ENCODE measurements around the gene ADGRA3.
"Not testable (repeated sequence)": the region's sequence is repeated elsewhere in the genome, so short reads cannot be mapped to it uniquely, and the experiment has no call there.

Gene ADGRA3

GRCh38 chr4:22476011-22476410, 39.9 kb downstream of the ADGRA3 start:
- H3K4me3 ChIP-seq (ENCODE audit: low read length) = no peak overlapping the region
- DNase-seq (ENCODE audit: low read depth) = no peak
- TF ChIP-seq CTCF (conservative IDR thresholded peaks at IDR 0.05; ENCODE audit: low read depth, low read length) = no peak

DNA sequence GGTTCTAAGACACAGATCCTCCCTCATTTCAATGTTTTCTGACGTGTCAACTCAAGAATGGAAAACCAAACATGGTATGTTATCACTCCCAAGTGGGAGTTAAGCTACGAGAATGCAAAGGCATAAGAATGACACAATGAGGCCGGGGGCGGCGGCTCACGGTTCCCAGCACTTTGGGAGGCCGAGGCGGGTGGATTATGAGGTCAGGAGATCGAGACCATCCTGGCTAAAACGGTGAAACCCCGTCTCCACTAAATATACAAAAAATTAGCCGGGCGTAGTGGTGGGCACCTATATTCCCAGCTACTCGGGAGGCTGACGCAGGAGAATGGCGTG, 40.6 kb downstream of the ADGRA3 start:
- DNase-seq (ENCODE audit: low read depth); H3K4me3 ChIP-seq (ENCODE audit: low read length): not testable (repeated sequence)

DNA sequence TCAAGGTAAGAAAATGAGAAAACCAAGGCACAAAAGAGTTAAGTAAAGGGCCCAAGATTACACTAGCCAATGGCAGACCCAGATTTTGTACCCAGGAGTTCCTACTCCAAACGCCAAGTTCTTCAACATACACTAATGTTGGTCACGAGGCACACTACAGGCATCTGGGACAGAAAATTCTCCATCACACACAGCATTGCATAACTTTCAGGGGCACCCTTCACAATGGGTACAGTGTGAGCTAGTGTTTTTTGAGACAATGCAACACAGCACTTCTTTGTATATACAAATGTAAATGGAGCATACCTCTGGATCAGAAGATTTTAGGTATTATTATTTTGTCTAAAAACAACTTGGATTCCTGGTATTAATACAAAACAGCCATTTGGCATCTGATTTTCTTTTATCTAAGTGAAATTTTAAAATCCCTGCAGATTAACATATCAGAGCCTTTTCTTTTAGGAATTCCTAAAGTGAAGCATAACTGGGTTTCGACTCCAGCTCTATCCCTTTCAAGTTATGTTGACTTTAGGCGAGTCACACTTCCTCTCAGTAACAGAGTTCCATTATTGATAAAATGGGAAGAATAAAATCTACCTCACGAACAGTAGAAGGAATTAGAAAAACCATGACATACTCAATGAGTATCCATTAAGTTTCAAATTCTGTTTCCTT, 41.1 kb downstream of the ADGRA3 start:
- no peak for TF ChIP-seq CTCF (conservative IDR thresholded peaks at IDR 0.05; ENCODE audit: low read depth, low read length)
- no peak for DNase-seq (ENCODE audit: low read depth)
- no peak overlapping the region for H3K4me3 ChIP-seq (ENCODE audit: low read length)

- no peak for TF ChIP-seq CTCF (conservative IDR thresholded peaks at IDR 0.05; ENCODE audit: low read depth, low read length)
- no peak overlapping the region for H3K4me3 ChIP-seq (ENCODE audit: low read length)
- DNase-seq (ENCODE audit: low read depth) = no peak
These were observed 42.6 kb downstream of the ADGRA3 start for GRCh38 chr4:22473268-22473667.

DNA sequence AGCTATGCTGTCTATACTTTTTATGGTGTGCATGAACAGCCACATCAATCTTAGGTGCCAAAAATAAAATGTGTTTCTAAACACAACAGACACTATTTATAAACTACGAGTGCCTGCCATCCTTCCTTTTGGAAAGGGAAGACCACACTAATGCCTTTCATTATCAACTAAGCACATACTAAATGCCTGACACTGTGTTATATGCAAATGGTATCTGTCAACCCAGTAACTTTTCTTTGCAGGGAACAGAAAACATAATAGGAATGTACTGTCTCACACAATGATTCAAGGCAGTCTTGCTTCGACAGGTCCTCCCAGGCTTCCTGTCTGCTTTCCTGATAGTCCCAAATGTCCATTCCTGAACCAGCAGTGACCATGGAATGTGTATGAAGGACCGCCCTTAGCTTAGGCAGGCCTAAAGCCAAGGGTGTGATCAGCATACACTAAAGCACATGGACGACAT, 43.8 kb downstream of the ADGRA3 start:
- H3K4me3 ChIP-seq (ENCODE audit: low read length) = no peak overlapping the region
- DNase-seq (ENCODE audit: low read depth) = no peak
- no peak for TF ChIP-seq CTCF (conservative IDR thresholded peaks at IDR 0.05; ENCODE audit: low read depth, low read length)

DNA sequence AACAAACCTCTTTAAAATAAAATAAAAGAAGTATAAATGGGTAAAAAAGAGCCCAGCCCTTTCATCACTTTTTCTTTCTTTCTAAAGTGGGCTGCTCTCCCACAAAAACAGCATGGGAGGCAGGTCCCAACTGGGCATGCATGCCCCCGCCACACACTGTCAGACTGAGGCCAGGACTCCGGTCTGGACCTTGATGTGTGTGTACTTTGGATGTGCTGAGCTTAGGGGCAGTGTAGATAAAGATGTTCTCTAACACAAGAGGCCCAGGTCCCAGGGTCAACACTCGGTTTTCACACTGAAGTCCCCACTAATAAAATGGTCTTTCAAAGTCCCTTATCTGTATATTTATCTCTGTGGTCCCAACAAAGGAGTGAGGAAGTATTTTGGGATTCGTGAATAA, 44.4 kb downstream of the ADGRA3 start:
- no peak for TF ChIP-seq CTCF (conservative IDR thresholded peaks at IDR 0.05; ENCODE audit: low read depth, low read length)
- no peak overlapping the region for H3K4me3 ChIP-seq (ENCODE audit: low read length)
- DNase-seq (ENCODE audit: low read depth) = no peak

DNA sequence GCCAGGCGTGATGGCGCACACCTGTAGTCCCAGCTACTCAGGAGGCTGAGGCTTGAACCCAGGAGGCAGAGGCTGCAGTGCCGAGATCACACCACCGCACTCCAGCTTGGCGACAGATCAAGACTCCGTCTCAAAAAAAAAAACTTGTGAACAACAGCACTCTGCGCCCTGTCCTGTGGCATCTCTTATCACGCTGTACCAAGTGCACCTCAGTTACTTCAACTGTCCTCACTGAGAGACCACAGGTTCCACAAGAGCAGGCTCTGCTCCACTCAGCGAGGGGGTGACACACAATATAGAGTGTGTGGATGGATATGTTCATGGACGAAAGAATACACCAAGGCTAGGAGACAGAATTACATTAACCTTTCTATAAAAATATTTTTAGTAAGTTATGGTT, 49.3 kb downstream of the ADGRA3 start:
- H3K4me3 ChIP-seq (ENCODE audit: low read length) = no peak overlapping the region
- DNase-seq (ENCODE audit: low read depth) = no peak
- TF ChIP-seq CTCF (conservative IDR thresholded peaks at IDR 0.05; ENCODE audit: low read depth, low read length) = no peak

Data from retinal pigment epithelial cell (primary cell).